IPS DF 4.7 (cell line): ENCODE results near the gene SLC16A3.

Experiments
- DNase-seq: peaks from one replicate; pipeline ENCODE4 v3.0.0-alpha.2; 2013; ENCODE audit warnings: low spot score; ENCODE audit errors: extremely low read depth

SLC16A3 gene

DNA sequence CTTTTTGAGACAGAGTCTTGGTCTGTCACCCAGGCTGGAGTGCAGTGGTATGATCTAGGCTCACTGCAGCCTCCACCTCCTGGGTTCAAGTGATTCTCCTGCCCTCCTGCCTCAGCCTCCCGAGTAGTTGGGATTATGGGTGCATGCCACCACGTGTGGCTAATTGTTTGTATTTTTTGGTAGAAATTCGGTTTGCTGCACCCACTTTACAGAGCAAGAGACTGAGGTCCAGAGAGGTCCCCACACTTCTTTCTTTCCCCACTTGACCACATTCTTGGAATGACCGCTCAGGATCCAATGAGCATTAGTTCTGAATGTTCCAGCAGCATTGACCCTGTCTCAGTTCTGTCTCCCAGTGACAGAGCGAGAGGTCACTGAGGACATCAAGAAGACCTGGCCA, 5.3 kb upstream of the SLC16A3 start:
- no peak for DNase-seq

DNA sequence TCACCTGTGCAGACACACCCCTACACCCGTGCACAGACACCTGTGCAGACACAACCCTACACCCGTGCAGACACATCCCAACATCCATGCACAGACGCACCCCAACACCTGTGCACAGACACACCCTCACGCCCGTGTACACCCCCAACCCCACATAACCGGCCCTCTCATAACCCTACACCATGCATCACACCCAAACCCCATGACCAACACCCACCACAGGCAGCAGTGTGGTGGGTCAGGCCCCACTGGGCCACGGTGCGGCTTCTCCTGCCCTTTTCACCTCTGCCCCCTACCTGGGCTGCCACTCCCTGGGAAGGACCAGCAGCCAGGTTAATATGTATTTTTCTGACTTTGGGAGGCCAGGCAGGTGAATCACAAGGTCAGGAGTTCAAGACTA, 4.2 kb upstream of the SLC16A3 start:
- DNase-seq, result no peak

DNA sequence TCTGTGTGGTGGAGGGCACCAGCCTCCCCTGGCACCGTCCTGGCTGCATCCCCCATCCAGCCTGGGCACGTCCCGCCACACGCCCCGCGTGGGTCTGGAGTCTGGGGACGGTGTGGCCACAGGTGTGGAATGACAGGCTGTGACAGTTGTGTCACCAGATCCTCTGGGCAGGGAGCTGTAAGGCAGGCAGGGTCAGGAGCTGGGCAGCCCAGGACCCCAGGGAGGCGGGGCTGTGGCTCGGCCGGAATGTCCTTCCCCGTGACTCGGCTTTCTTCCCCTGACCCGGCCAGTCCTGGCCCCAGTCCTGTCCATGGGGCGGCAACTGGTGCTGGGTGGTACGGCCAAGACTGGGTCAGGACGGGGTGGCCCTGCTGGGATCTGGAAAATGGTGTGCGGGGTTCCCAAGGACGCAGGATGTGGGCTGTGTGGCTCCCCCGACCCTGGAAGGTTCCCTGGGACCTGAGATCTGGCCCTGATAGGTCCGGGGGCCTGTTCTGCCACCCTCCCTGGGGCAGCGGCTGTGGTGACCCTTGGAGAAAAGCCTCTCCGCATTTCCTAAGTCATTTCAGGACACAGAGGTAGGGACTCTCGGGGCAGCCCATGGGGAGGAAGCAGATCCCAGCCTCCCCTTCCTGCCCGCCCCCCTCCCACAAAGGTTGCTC, 3.3 kb upstream of the SLC16A3 start:
- no peak for DNase-seq

DNA sequence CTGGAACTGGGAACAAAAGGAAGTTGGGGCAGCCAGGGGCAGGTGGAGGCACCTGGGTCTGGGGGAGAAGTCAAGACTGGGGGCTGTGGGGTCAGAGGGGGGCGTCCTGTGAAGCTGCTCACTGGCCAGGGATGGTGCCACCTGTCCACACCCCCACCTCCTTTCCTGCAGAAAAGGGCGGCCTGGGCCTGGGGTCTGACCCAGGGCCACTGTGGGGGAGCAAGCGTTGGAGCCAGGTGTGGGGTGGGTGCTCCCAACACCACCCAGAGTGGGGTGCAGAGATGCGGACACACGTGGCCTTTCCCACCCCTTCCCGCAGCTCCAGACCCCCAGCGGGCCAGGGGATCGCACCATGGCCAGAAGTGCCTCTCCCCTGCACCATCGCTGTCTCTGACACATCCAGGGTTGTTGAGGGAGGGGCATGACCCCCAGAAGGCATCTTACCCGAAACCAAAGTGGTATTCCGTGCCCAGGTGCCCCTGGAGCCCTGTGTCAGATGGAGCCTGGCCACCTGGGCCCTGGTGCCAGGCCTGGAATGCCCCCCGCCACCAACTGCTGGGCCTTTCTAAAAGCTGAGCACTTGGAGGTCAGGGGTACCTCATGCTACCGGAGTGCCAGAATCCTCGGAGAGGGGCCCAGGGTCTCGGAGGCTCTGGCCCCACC, 2.6 kb upstream of the SLC16A3 start:
- DNase-seq, result no peak

DNA sequence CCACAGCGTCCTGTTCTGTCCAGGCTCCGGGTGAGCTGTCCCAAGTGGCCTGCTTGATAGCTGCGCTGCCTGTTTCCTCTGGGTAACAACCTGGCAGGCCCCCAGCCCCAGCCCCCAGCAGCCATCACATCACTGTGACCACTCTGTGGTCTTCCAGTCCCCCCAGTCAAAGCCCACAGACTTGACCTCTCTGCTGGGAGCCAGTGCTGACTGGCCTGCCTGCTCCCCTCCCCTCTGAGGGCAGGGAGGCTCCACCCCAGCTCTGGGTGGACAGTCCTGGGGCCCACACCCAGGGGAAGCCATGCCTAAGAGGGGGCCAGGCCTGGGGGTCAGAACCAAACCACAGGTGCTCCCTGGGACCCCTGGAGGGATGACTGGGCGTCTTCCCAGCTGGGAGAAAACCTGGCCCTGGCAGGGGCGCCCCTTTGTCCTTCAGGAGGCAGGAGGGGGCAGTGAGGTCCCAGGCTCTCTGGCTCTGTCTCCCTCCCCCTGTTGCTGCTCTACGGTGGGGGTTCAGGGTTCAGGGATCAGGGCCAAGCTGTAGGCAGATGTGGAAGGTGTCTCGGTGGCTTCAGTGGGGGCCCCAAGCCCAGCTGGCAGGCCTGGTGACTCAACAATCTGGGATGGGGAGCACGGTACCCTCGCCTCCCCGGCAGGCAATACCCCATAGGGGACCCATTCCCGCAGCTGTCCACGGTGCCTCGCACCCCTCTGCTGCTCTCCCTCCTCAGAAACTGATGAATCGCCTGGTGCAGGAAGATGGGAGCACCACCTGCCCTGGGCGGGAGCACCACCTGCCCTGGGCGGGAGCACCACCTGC, 1.8 kb upstream of the SLC16A3 start:
- no peak for DNase-seq

DNA sequence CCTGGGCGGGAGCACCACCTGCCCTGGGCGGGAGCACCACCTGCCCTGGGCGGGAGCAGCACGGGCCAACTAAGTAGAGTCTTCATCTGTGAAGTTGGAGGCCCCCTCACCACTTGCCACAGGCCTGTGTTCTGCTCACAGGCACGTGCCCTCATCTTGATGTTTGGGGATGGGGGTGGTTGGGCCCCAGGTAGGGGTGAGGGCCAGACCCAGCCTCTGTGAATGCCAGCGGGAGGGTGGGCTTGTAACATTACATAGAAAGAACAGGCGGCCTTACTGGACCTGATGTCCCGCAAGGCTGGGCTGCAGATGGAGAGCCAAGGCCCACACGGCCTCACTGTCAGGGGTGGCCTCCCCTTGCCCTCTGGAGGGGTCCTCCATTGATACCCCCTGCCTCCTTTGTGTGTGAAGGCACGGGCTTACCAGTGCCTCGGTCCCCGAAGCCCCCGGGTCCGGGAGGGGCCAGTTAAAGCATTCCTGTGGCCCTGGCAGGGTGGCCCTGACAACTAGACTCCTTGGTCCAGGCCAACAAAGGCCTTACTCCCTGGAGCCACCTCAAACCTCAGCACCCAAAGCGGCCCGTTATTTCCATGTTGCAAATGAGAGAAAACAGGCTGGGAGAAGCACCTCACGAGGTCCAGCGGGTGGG, 1.1 kb upstream of the SLC16A3 start:
- no peak for DNase-seq

DNA sequence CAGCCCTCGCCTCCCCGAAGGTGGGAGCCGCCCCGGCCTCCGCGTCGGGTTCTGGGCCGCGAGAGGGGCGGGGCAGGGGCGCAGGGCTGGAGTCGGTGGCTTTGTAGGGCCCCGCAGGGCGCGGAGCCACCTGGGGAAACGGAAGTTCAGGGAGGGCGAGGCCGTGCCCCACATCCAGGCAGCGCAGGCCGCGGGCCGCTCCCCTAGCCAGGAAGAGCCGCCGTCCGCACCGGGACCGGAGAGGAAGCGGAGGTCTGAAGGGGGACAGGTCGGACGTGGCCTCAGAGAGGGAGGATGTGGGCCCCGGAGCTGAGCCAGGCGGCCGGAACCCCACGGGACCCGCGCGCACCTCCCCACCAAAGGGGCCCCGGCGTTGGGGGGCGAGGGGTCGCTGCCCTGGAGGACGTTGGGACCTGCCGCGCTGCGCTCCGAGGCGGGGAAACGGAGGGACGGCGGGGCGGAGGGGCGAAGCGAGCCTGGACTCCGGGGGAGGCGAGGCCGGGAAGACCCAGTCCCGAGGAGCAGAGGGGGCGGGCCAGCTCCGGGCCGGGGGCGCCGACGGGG, 482 bp upstream of the SLC16A3 start:
- DNase-seq, result no peak

DNA sequence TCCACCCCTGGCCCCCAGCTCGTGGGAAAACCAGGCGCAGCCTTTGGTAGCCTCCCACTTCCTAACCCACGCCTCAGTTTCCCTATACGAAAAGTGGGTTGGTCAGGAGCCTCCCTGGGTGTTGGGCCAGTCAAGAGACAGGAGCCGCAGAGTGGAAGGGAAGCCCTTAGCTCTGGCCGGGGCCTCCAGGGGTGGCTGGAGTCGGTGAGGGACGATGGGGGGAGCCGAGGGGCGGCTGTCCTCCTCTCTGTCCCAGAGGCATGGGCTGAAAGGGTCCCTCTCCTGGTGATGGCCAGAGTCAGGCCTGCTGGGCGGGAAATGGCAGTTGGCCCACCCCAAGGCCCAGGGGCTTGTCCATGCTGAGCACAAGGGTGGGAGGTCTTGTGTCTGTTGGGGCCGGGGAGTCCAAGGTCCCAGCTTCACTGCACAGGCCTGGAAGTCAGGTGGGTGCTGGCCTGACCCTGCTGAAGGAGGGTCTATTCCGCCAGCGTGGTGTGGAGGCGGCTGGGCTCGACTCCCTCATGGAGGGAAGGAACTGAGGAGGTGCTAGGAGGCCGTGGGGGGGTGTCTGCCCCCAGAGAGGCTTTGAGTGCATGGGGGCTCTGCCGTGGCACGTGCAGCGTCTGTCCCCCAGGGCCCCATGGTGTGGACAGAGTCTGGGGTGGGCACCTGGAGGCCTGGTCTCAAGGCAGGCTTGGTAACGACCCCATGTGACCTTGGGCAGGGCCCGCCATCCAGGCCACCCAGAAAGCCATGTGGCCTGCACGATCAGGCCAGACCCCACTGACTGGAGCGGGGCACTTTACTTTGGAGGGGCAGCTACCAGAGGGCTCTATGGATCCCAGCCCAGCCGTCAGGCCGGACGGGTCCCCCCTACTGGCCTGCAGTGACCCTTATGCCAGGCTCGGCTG, 1.1 kb downstream of the SLC16A3 start:
- DNase-seq, result no peak

DNA sequence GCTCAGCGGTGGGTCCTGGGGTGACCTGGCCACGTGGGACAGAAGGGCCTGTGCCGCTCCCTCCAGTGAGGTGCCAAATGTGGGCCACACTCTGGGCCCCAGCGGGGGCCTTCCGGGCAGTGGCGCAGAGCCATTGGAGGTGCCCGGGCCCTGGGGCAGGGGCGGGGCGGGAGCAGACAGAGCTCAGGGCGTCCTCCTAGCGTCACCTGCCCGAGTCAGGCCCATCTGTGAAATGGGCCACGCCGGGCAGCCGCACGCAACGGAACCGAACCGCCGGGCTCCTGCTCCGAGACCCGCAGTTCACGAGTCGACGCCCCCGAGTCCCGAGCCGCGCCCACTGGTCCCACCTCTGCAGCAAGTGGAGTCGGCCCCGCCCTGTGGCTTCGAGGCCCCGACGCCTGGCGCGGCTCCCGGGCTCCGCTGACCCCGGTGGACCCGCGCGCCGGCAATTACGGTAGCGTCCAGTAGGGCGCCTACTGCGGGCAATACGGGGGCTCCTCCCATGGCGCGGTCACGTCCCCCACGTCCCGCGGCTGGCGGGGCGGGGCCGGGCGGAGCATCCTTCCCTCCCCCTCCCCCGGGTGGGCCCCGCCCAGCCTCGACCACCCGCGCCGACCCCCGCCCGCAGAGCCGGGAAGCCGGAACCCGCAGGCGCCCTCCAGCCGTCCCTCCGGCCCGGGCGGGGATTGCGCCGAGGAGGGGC, 1.9 kb downstream of the SLC16A3 start:
- DNase-seq, result no peak

DNA sequence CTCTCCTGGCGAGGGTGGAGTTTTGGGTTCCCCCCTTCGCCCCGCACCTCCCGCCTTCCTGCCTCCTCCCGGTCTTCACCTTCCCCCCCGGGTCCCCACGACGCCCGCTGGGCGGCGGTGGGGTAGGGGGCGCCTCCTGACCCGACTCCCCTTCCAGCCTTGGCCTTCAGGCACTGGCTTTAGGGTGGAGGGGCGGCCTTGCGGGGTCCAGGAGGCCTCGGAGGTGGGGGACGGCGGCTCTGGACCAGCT, 2.4 kb downstream of the SLC16A3 start:
- no peak for DNase-seq

DNA sequence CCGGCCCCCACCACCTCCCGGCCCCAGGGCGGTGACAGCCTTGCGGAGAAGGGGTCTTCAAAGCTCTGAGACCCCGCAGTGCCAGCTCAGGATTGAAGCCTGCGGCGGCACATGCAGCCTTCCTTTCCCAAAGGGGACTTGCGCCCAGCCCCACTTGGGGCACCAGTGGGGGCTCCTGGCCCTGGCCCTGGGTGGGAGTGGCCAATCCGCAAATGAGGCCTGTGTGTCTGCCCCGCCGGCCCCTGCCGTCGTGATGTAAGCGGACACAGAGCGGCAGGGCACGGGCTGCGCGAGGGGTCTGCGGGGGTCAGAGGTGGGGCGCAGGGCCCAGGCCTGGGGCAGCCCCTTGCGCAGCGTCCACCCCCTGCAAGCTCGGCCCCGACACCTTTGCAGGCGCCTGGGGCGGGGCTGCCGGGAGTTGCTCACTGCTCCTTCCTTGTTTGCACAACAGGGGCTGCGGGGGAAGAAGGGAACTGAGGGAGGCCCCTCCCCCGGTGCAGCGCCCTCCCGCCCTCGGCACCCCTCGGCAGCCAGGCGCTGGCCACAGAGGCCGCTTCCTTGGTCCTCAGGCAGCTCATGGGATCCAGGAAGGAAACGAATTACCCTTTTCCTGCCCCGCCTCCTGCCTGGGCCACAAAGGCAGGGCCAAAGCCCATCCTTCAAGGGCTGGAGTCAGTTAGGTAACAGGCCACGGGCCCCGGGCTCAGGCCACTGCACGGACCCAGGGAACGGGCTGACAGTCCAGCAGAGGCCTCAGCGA, 2.9 kb downstream of the SLC16A3 start:
- no peak for DNase-seq

DNA sequence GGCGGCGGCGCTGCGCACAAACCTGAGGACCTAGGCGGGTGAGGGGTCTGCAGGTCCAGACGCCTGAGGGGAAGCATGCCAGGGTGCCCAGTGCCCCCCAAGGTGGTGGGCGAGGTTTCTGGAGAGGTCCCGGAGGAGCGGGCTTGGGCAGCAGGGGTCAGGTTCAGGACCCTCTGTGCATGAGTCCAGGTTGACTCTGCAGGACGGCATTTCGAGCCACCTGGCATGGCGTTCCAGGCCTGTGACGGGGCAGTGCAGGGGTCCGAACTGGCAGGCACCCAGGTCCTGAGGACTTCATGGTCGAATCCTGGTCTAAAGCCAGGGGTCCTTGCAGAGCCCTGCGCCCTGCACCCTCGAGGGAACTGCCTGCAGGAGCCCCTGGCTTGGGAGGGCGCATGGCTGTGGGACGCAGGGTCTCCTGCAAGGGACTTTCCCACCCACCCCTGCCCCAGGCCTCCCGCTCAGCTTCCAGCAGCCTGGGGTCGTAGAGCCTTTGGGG, 3.5 kb downstream of the SLC16A3 start:
- DNase-seq, result no peak

DNA sequence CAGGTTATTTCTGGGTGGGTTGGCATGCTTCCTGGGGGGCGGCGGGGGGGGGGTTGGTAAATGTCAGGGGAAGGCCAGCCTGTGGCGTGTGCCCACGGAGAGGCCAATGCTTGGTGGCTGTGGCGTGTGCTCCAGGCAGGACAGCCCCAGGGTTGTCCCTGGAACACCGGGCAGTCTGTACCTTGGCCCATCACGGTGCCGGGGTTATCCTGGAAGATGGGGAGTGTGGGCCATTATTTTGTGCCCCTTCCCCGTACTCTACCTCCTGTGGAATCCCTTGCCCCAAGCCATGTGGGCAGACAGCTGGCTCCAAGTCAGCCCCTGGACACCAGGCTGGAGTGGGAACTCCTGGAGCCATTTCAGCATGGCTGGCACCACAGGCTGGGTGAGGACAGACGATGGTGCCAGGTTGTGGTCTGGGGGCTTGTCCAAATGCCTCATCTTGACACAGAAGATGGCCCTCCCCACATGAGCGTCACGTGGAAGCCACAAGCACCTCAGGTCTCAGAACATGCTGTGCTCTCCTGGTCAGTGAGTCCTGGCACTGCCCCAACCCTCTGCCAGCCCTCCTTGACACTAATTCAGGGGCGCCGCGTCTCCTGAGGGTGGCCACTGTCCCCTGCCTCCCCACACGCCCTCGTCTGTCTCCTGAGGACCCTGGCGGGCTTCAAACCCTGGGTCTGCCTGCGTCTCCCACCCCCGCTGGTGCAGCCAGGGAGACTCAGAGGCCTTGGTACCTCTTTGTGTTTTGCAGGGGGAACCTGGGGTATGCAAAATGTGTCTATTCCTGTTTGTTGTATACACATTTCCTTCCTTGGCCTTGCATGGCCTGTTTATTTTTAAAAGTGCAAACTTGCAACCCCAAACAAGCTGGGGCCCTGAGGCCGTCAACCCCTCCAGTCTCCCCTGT, 4.3 kb downstream of the SLC16A3 start:
- no peak for DNase-seq

DNA sequence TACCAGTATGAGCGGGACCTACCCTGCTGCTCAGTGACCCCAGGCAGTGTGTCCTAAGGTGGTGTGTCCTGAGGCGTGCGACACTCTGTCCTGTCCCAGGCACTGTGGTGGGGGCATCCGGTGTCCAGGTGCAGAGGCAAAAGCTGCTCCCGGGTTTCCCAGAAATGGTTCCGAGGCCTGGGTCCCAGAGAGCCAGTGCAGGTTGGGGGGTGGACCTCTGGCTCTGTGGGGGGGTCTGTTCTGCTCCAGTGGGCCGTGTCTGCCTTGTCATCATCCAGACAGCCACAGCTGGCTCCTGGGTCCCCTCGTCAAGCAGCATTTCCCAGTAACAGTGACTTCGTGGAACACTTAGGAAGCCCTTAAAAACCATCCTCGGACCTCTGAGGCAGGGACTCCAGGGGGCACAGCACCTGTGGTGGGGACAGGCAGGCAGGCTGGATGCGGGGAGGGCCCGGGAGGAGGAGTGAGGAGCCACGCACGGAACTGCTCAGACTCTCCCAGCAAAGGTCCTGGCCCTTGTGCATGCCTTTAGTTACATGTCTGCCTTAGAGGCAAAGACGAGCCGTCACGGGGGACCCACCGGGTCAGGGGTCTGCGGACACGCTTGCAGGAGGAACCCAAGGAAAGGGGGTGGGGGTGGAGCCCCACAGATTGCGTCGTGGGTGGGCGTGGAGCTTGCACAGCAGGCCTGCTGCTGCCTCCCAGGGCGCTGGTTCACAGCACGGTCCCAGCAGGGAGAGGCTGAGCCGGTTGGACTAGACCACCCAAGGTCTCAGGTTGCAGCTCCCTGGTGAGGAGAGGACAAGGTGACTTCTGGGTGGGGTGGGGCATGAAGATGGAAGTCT, 5.6 kb downstream of the SLC16A3 start:
- no peak for DNase-seq

DNA sequence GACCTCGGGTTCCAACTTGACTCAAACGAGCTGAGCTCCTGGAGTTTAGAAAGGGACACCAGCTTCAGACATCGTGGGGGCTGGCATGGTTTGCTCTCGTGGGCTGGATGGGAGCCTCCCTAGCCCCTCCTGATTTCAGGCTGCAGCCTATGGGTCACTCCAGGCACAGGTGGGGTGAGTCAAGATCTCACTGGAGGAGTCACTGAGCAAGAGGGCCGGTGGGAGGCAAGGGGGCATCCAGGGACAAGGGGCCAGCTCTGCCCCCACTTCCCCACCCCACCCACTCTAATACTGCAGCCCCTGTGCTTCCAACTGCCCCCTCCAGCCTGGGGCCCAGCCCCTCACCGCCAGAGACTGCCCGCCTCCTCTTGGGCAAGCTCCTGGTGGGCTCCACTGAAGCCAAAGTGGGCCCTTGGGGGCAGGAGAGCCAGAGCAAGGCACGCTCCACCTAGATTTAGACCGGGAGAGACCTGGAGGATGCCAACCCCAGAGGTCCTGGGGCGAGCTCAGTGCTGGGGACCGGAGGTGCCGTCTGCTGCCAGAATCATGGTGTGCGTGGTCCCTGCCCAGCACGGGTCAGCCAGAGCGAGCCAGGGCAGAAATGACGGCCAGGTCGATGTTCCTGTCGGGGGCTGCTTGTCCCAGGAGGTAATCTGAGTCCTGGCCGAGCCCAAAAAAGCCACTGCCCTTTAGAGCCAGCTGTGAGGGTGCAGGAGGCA, 6.4 kb downstream of the SLC16A3 start:
- DNase-seq, result no peak

DNA sequence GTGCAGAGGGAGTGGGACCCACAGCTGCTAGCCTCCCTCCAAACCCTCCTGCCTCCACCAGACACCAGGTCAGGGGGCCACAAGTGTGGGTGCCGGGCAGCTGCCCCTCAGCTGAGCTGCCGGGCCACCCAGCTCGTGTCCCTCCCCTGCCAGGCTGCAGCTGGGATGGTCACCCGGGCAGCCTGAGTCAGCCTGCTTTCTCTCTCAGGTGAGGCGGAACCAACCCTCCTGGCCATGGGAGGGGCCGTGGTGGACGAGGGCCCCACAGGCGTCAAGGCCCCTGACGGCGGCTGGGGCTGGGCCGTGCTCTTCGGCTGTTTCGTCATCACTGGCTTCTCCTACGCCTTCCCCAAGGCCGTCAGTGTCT, 6.9 kb downstream of the SLC16A3 start:
- DNase-seq, result no peak
